K562 treated with DMSO at 1 percent for 48 hours (cell line): ENCODE results near the gene ATXN7L3B. TPM values are rescaled to one million over a fixed set of nuclear protein-coding genes. Genes with fewer than 3 reads are reported as not detected.

Source experiments
- total RNA-seq: library from RNA; unstranded; fragments of 300-600 nt; gene quantifications from 2 replicates; pipeline ENCODE4 v1.2.3, GENCODE V29; 2022; ENCODE audit warnings: low replicate concordance; ENCODE audit errors: extremely low read depth

Gene ATXN7L3B
- total RNA-seq: not detected in 2 replicates

GRCh38 chr12:74537707-74538385, at the start of gene ATXN7L3B:
Gene ATXN7L3B, plus strand, starts transcription at chr12:74537835. Its CDS starts 278 bp downstream, at chr12:74538113.

